Adrenal gland (tissue), 12 donors: Measurements from ENCODE around the gene CKB. TPM values are rescaled to one million over a fixed set of nuclear protein-coding genes. Genes with fewer than 3 reads are reported as not detected.
A peak's percentile ranks its signal among the peaks of the same experiment; 100 is the strongest.

Experiments used
- DNase-seq, 7 donors: peaks; one replicate each; pipeline ENCODE4 v3.0.0-alpha.2; 2019 to 2020
- H3K27ac ChIP-seq, 5 donors: fragments of 200-600 bp; sonication (generic) in 4 of 5; 1 replicate in 3 of 5; 2 replicates in 2 of 5; pipeline versions ENCODE4 v1.5.1 to v1.8.0; 2016 to 2020; ENCODE audit warnings: mild to moderate bottlenecking in 1 of 5
- H3K27me3 ChIP-seq: fragments of 200-600 bp; 2 replicates; pipeline ENCODE4 v1.8.0; 2021
- H3K36me3 ChIP-seq, 2 donors: fragments of 200-600 bp; replicated peaks in 1 of 2; 1 replicate in 1 of 2; 2 replicates in 1 of 2; pipeline versions ENCODE4 v1.5.1 to v1.8.0; 2018 to 2022
- H3K4me1 ChIP-seq, 2 donors: fragments of 200-600 bp; replicated peaks in 1 of 2; 1 replicate in 1 of 2; 2 replicates in 1 of 2; pipeline versions ENCODE4 v1.5.1 to v1.8.0; 2018 to 2021
- H3K4me3 ChIP-seq, 4 donors: fragments of 200-600 bp; sonication (generic) in 3 of 4; one replicate each; pipeline ENCODE4 v1.5.1; 2016 to 2018
- H3K9me3 ChIP-seq, 3 donors: fragments of 200-600 bp; sonication (generic) in 1 of 3; replicated peaks in 1 of 3; 1 replicate in 2 of 3; 2 replicates in 1 of 3; pipeline versions ENCODE4 v1.5.1 to v1.8.0; 2016 to 2021
- POLR2A ChIP-seq, 2 donors: fragments of 450-650 bp; IDR thresholded peaks; one replicate each; pipeline ENCODE4 v1.6.1; 2017; ENCODE audit warnings: antibody characterized with exemption in 2 of 2, mild to moderate bottlenecking in 2 of 2, moderate library complexity in 1 of 2
- WGBS, 4 donors: extraction: QIAGEN DNeasy Blood & Tissue Kit in 2 of 4; methylation state at CpG; one replicate each; pipeline versions ENCODE4 v1.1.5 to v1.1.7; 2013 to 2017; 5-methylcytosine and 5-hydroxymethylcytosine counted together
- intact Hi-C, 2 donors: fragments of 100-400 bp; cut with DNase I; formaldehyde crosslinking; loops; one replicate each; pipeline versions ENCODE4 v1.14.1 to v1.15.0; 2022 to 2023
- polyA plus RNA-seq, 3 donors: library from polyadenylated mRNA; stranded (reverse); fragments of 200-250 nt in 2 of 3; fragments of 350-450 nt in 1 of 3; fragmentation: Illumina TruSeq in 1 of 3; extraction: RNeasy Lipid Tissue Mini Kit (QIAGEN cat#74804) in 1 of 3; gene quantifications; one replicate each; pipeline ENCODE4 v1.2.3, GENCODE V29; 2013 to 2014
- small RNA-seq, 2 donors: library from RNA; depleted of rRNA; stranded (forward); fragments of <200 nt; gene quantifications; one replicate each; pipeline ENCODE3, GENCODE V24; 2016
- total RNA-seq, 9 donors: library from RNA; depleted of rRNA in 4 of 9; stranded (reverse); fragments of >200 nt in 4 of 9; fragments of 120-200 nt in 1 of 9; fragmentation: NEBNext Ultra II Directional in 1 of 9; extraction: Animal tissue kit (Norgen Biotek cat#: 25700) in 1 of 9; gene quantifications; one replicate each; pipeline versions ENCODE4 v1.1.0 to v1.2.4, GENCODE V29; 2013 to 2023
- TF ChIP-seq, protein P1 (sequence below), 6 experiments: fragments of 450-650 bp in 4 of 6; fragments of 200-600 bp in 2 of 6; sonication (generic) in 1 of 6; IDR thresholded peaks; 1 replicate in 5 of 6; 2 replicates in 1 of 6; pipeline versions ENCODE4 v1.5.1 to v1.8.0; 2016 to 2021; ENCODE audit warnings: antibody characterized with exemption in 6 of 6, mild to moderate bottlenecking in 2 of 6, moderate library complexity in 1 of 6
- donor health status: healthy with polysubstance abuse.
- donor health status: Bipolar disorder and iron deficiency.
- donor health status: DM: yes; HTN: yes; CAD: no.
- donor health status: DM: no; HTN: no; CAD: no.
- donor health status: DM: no; HTN: no; CAD: no.
- donor health status: DM: yes; HTN: yes; CAD: no.

CKB gene
- total and polyA plus RNA-seq, 12 donors = 11.0 to 410 (median 198) TPM

- Histone ChIP-seq H3K9me3 (no peaks in the 10 kb centered on the region), H3K27ac (no peak overlapping the region), H3K27me3 (no peaks in the 10 kb centered on the region), H3K4me3 (no peak overlapping the region), H3K4me1 (no peaks in the 10 kb centered on the region), H3K36me3 (peaks cover 0 to 63% of the 10 kb centered on the region in 2 donors)
- DNase-seq = peak in 1 of 7 donors; percentile 39
- intact Hi-C loops = no loop called here
- no peak for TF ChIP-seq POLR2A (IDR thresholded peaks at IDR 0.05)
- TF ChIP-seq, protein P1, sequence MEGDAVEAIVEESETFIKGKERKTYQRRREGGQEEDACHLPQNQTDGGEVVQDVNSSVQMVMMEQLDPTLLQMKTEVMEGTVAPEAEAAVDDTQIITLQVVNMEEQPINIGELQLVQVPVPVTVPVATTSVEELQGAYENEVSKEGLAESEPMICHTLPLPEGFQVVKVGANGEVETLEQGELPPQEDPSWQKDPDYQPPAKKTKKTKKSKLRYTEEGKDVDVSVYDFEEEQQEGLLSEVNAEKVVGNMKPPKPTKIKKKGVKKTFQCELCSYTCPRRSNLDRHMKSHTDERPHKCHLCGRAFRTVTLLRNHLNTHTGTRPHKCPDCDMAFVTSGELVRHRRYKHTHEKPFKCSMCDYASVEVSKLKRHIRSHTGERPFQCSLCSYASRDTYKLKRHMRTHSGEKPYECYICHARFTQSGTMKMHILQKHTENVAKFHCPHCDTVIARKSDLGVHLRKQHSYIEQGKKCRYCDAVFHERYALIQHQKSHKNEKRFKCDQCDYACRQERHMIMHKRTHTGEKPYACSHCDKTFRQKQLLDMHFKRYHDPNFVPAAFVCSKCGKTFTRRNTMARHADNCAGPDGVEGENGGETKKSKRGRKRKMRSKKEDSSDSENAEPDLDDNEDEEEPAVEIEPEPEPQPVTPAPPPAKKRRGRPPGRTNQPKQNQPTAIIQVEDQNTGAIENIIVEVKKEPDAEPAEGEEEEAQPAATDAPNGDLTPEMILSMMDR (IDR thresholded peaks at IDR 0.05) = no peak
- WGBS, 4 donors = 96 to 100% (median 98%) methylated on average over 3 of the region's 3 CpGs
Measured at GRCh38 chr14:103476065-103476464, 46.6 kb downstream of the CKB start.

GRCh38 chr14:103474893-103475292 is 47.7 kb downstream of the CKB start:
- TF ChIP-seq, protein P1 (IDR thresholded peaks at IDR 0.05) = no peak
- TF ChIP-seq POLR2A (IDR thresholded peaks at IDR 0.05) = no peak
- Histone ChIP-seq H3K27ac (no peak overlapping the region), H3K9me3 (no peaks in the 10 kb centered on the region), H3K4me1 (no peaks in the 10 kb centered on the region), H3K4me3 (no peak overlapping the region), H3K36me3 (peaks cover 0 to 62% of the 10 kb centered on the region in 2 donors), H3K27me3 (no peaks in the 10 kb centered on the region)
- WGBS, 4 donors = 88 to 95% (median 91%) methylated on average over 5 of the region's 5 CpGs
- DNase-seq = peak in 1 of 7 donors; percentile 41
- intact Hi-C loops = no loop called here

GRCh38 chr14:103472939-103473338 is 49.7 kb downstream of the CKB start:
- WGBS, 4 donors = 89 to 96% (median 92%) methylated on average over 5 of the region's 5 CpGs
- H3K4me1 ChIP-seq = no peaks in the 10 kb centered on the region
- TF ChIP-seq POLR2A (IDR thresholded peaks at IDR 0.05) = no peak
- TF ChIP-seq, protein P1 (IDR thresholded peaks at IDR 0.05) = no peak
- H3K36me3 ChIP-seq = peaks cover 0 to 70% of the 10 kb centered on the region in 2 donors
- intact Hi-C loops = no loop called here
- H3K4me3 ChIP-seq = no peak overlapping the region
- DNase-seq = no peak
- H3K9me3 ChIP-seq = no peaks in the 10 kb centered on the region
- H3K27ac ChIP-seq = no peak overlapping the region
- H3K27me3 ChIP-seq = no peaks in the 10 kb centered on the region

Small RNAs within 50 kb of the gene (small RNA-seq; reads per million reads assigned to genes)
- 0 to 14.0 reads per million in 2 donors for gene RNU4-68P
- 0 reads per million in 2 donors for gene RNU7-160P

Other genes starting within 250 kb of the CKB start
- 100 to 1,000 TPM; 165 to 555 (median 245) TPM for gene EIF5, start 188.6 kb downstream of the CKB start, total RNA-seq
- gene EIF5, start 188.6 kb downstream of the CKB start, polyA plus RNA-seq = 100 to 1,000 TPM in 1 of 3 donors, 10 to 100 TPM in 2; 35.7 to 316 (median 49.1) TPM
- gene MARK3, start 137.4 kb downstream of the CKB start, total RNA-seq = 100 to 1,000 TPM in 3 of 9 donors, 10 to 100 TPM in 6; 73.1 to 144 (median 94.4) TPM
- gene MARK3, start 137.4 kb downstream of the CKB start, polyA plus RNA-seq = 100 to 1,000 TPM in 2 of 3 donors, 10 to 100 TPM in 1; 89.5 to 233 (median 172) TPM
- 10 to 100 TPM in 7 of 9 donors, 1 to 10 TPM in 2; 7.9 to 18.1 (median 12.7) TPM for gene TRMT61A, start 6.4 kb upstream of the CKB start, total RNA-seq
- 10 to 100 TPM in 2 of 3 donors, 1 to 10 TPM in 1; 2.5 to 26.0 (median 17.1) TPM for gene TRMT61A, start 6.4 kb upstream of the CKB start, polyA plus RNA-seq
- gene BAG5, start 39.8 kb upstream of the CKB start, total RNA-seq = 10 to 100 TPM; 16.7 to 33.5 (median 24.8) TPM
- gene BAG5, start 39.8 kb upstream of the CKB start, polyA plus RNA-seq = 10 to 100 TPM in 1 of 3 donors, 1 to 10 TPM in 2; 5.2 to 28.4 (median 5.6) TPM
- gene COA8, start 40.1 kb upstream of the CKB start, total RNA-seq = 10 to 100 TPM in 8 of 9 donors, 1 to 10 TPM in 1; 4.9 to 49.2 (median 32.0) TPM
- gene COA8, start 40.1 kb upstream of the CKB start, polyA plus RNA-seq = 10 to 100 TPM; 29.7 to 59.6 (median 58.8) TPM
- 100 to 1,000 TPM in 6 of 9 donors, 10 to 100 TPM in 3; 87.4 to 248 (median 131) TPM for gene KLC1, start 106.4 kb upstream of the CKB start, total RNA-seq
- gene KLC1, start 106.4 kb upstream of the CKB start, polyA plus RNA-seq = 100 to 1,000 TPM in 2 of 3 donors, 10 to 100 TPM in 1; 70.7 to 164 (median 120) TPM
- gene XRCC3, start 192.6 kb upstream of the CKB start, total RNA-seq = 10 to 100 TPM in 1 of 9 donors, 1 to 10 TPM in 8; 1.3 to 10.2 (median 5.4) TPM
- gene XRCC3, start 192.6 kb upstream of the CKB start, polyA plus RNA-seq = 1 to 10 TPM; 2.8 to 5.1 (median 5.0) TPM
- 10 to 100 TPM; 20.9 to 71.4 (median 49.8) TPM for gene ZFYVE21, start 193.0 kb upstream of the CKB start, total RNA-seq
- 10 to 100 TPM; 21.9 to 41.4 (median 39.1) TPM for gene ZFYVE21, start 193.0 kb upstream of the CKB start, polyA plus RNA-seq